ENCODE measurements around the gene AJM1. TPM values are rescaled to one million over a fixed set of nuclear protein-coding genes. Genes with fewer than 3 reads are reported as not detected.
A peak's percentile ranks its signal among the peaks of the same experiment; 100 is the strongest.

AJM1 gene
- total RNA-seq, 1 donor from 2014 or later, result 1.1 TPM

GRCh38 chr9:136825295-136826187 is 16.7 kb upstream of the AJM1 start:
- Histone ChIP-seq H3K36me3 (ENCODE audit: control insufficient read depth, insufficient read depth, low read length) (peaks cover 32% of the 10 kb centered on the region), H3K4me3 (ENCODE audit: low read depth, low read length) (no peak overlapping the region), H3K27me3 (ENCODE audit: control insufficient read depth, insufficient read depth, low read length) (no peaks in the 10 kb centered on the region)
- FAIRE-seq (no peak), DNase-seq (ENCODE audit: low read depth) (no peak)
- TF ChIP-seq CTCF (IDR thresholded peaks at IDR 0.05; ENCODE audit: insufficient read depth, low read length, severe bottlenecking), result no peak

DNA sequence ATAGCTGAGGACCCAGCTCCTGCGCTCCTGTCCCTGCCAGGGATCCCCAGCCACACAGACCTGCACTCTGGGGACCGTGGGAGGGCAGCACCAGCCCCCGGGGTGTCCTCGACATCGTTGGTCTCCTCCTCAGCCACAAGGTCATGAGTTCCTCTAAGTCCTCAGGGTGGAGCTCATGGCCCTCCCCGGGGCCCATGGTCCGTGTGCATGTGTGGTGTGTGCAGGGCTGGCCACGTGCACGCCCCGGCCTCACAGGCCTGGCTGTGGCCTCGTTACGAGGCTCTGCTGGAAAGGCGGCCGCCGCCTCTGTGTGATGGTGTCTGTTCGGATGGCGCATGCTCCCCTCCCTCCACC is 16.1 kb upstream of the AJM1 start:
- peaks cover 33% of the 10 kb centered on the region for H3K36me3 ChIP-seq (ENCODE audit: control insufficient read depth, insufficient read depth, low read length)
- no peak for DNase-seq (ENCODE audit: low read depth)
- TF ChIP-seq CTCF (IDR thresholded peaks at IDR 0.05; ENCODE audit: insufficient read depth, low read length, severe bottlenecking), result no peak
- H3K27me3 ChIP-seq (ENCODE audit: control insufficient read depth, insufficient read depth, low read length), result no peaks in the 10 kb centered on the region
- H3K4me3 ChIP-seq (ENCODE audit: low read depth, low read length), result no peak overlapping the region
- no peak for FAIRE-seq

DNA sequence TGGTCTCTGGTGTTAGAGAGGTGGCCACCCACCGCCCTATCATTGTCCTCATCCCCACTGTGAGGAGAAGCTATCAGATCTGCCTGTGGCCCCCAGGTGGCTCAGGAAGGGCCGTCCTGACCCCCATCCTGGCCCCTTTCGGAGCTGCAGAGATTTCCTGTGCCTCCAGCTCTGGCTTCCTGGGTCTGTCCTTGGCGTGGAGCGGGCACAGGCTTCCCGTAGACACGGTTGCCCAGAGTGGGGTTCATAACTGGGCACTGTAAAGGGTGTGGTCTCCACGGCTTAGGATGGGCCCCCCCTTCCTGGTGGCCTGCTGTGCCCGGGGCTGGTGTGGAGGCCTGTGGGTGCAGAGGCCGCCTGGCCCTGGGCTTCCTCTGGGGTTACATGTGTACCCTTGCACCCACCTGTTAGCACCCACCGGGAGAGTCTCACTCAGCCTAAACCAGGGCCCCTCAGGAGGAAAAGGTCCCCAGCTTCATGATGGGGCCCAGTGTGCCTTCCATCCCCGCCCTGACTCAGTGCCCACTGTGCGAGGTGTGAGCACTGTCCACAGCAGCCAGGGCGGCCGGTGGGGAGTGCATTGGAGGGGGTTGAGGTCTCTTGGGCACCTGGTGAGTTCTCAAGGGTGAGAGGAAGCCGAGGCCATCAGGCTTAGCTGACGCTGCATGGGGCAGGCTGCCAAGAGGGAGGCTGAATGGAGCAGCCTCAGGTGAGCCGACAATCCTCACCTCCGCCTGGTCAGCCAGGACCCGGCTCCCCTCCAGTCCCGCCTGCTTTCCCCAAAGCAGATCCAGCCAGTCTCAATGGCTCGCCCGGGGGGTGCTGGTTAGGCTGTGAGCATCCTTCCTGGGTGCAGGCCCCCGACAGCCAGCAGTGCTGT is 15.3 kb upstream of the AJM1 start:
- no peaks in the 10 kb centered on the region for H3K27me3 ChIP-seq (ENCODE audit: control insufficient read depth, insufficient read depth, low read length)
- TF ChIP-seq CTCF (IDR thresholded peaks at IDR 0.05; ENCODE audit: insufficient read depth, low read length, severe bottlenecking), result no peak
- FAIRE-seq (peak; percentile 23), DNase-seq (ENCODE audit: low read depth) (no peak)
- peaks cover 35% of the 10 kb centered on the region for H3K36me3 ChIP-seq (ENCODE audit: control insufficient read depth, insufficient read depth, low read length)
- H3K4me3 ChIP-seq (ENCODE audit: low read depth, low read length), result no peak overlapping the region

DNA sequence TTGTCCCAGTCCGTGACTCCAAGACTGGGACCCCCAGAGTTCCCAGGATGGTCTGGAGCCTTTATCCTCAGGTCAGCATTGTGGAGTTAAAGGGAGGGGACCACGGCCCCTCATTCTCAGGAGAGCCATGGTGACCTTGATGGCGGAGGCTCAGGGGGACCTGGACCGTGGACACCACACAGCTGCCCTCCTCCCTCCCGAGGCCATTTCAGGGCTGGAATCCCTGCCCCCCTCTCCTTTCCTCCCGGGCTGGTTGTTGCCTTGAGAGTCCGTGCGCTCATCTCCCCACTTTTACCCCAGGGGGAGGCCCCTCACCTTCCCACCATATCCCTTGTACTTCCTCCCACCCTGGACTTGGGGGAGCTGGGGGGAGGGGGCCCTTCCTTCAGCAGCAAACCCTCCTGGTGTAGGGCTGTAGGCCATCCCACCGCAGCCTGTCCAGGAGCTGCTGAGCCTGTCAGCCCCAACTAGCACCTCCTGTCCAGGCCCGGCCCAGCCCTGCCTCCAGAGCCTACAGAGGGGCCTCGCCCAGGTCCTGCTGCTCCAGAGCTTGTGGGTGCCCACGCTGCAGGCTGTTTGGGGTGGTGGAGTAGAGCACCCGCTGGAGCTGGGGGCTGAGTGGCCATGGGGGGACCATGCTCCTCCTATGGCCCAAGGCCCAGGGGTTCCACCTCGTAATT is 14.3 kb upstream of the AJM1 start:
- H3K36me3 ChIP-seq (ENCODE audit: control insufficient read depth, insufficient read depth, low read length), result peaks cover 36% of the 10 kb centered on the region
- FAIRE-seq, result no peak

More for the DNA sequence above, 14.3 kb upstream of the AJM1 start:
- no peak for TF ChIP-seq CTCF (IDR thresholded peaks at IDR 0.05; ENCODE audit: insufficient read depth, low read length, severe bottlenecking)
- Histone ChIP-seq H3K27me3 (ENCODE audit: control insufficient read depth, insufficient read depth, low read length) (no peaks in the 10 kb centered on the region), H3K4me3 (ENCODE audit: low read depth, low read length) (no peak overlapping the region)
- DNase-seq (ENCODE audit: low read depth), result no peak

Measured in bronchial epithelial cell (primary cell).